ENCODE measurements around the gene MYBPC2. TPM values are rescaled to one million over a fixed set of nuclear protein-coding genes. Genes with fewer than 3 reads are reported as not detected.

MYBPC2 gene
- total RNA-seq, 1 donor from 2014 or later: not detected

DNA sequence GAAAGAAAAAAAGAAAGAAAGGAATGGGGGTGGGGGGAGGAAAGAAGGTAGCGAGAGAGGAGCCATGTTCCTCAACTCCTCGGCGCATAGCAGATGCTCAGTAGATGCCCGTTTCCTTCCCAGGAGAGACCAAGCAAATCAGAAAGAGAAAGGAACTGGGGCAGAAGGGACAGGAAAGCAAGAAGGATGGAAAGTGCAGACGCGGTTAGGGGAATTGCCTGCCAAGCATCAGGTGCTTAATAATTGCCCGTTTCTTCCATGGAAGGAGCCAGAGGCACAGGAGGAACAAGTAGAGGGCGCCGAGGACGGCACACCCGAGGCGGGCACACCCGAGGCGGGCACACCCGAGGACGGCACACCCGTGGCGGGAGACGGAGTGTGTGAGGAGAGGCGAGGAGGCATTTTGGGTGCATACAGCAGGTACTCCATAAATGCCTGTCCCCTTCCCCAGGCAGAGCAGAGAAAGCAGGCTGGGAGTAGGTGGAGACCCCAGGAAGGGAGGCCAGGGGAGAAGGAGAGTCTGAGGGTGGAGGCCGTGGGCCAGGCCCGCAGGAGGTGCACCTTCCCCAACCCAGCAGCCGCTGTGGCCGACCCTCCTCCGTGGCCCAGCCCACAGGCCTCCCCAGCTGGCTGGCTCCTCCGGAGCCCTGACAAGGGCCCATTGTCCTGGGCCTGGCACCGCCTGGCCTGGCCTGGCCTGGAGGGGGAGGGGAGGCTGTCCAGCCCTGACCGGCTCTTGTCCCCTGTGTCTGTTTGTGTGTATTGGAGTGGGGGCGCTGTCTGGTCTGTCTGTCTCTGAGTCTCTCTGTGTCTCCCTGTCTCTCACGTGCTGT, 63.7 kb downstream of the MYBPC2 start:
- DNase-seq (ENCODE audit: low read depth) (no peak), FAIRE-seq (no peak)
- no peaks in the 10 kb centered on the region for H3K27me3 ChIP-seq (ENCODE audit: control insufficient read depth, insufficient read depth, low read length)
- no peak overlapping the region for H3K4me3 ChIP-seq (ENCODE audit: low read depth, low read length)
- TF ChIP-seq, protein P1, sequence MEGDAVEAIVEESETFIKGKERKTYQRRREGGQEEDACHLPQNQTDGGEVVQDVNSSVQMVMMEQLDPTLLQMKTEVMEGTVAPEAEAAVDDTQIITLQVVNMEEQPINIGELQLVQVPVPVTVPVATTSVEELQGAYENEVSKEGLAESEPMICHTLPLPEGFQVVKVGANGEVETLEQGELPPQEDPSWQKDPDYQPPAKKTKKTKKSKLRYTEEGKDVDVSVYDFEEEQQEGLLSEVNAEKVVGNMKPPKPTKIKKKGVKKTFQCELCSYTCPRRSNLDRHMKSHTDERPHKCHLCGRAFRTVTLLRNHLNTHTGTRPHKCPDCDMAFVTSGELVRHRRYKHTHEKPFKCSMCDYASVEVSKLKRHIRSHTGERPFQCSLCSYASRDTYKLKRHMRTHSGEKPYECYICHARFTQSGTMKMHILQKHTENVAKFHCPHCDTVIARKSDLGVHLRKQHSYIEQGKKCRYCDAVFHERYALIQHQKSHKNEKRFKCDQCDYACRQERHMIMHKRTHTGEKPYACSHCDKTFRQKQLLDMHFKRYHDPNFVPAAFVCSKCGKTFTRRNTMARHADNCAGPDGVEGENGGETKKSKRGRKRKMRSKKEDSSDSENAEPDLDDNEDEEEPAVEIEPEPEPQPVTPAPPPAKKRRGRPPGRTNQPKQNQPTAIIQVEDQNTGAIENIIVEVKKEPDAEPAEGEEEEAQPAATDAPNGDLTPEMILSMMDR (IDR thresholded peaks at IDR 0.05; ENCODE audit: insufficient read depth, low read length, severe bottlenecking): no peak
- H3K36me3 ChIP-seq (ENCODE audit: control insufficient read depth, insufficient read depth, low read length): no peaks in the 10 kb centered on the region

DNA sequence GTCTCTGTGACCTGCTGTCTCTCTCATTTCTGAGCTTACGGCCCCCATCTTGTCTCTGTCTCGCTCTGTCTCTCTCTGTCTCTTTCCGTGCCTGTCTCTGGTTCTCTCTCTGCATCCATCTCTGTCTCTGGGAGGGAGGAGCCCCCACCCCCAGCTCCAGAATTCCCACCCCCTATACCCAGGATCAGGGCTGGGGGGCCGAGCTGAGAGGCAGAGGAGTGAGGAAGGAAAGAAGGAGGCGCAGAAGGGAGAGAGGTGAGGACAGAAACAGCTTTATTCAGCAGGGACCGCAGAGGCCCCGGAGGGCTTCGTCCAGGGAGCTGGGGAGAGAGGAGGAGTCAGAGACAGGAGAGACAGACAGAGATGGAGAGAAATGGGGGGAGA, 64.3 kb downstream of the MYBPC2 start:
- no peak overlapping the region for H3K4me3 ChIP-seq (ENCODE audit: low read depth, low read length)
- DNase-seq (ENCODE audit: low read depth): no peak
- no peak for FAIRE-seq

DNA sequence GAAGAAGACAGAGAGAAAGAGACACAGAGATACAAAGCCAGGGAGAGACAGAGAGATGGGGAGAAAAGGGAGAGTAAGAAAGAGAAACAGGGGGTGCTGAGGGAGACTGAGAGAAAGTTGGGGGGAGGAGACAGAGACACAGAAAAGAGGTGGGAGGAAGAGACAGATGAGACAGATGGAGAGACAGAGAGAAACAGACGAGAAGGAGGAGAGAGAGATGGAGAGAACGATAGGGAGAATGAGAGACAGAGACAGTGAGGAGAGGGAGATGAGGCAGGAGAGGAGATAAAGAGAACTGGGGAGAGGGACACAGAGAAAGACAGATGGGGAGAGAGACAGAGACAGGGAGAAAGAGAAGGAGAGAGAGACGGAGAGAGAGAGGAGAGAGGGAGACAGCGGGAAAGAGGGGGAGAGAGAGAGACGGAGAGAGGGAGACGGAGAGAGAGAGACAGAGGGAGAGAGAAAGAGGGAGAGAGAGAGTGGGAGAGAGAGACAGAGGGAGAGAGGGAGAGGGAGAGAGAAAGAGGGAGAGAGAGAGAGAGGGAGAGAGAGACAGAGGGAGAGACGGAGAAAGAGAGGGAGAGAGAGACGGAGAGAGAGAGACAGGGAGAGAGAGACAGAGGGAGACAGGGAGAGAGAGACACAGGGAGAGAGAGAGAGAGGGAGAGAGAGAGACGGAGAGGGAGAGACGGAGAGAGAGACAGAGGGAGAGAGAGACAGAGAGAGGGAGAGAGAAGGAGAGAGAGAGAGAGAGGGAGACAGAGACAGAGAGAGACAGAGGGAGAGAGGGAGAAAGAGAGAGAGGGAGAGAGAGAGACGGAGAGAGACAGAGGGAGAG, 65.7 kb downstream of the MYBPC2 start:
- no peak for DNase-seq (ENCODE audit: low read depth)
- no peak overlapping the region for H3K4me3 ChIP-seq (ENCODE audit: low read depth, low read length)
- no peaks in the 10 kb centered on the region for H3K36me3 ChIP-seq (ENCODE audit: control insufficient read depth, insufficient read depth, low read length)
- no peak for FAIRE-seq
- H3K27me3 ChIP-seq (ENCODE audit: control insufficient read depth, insufficient read depth, low read length): no peaks in the 10 kb centered on the region
- TF ChIP-seq, protein P1 (IDR thresholded peaks at IDR 0.05; ENCODE audit: insufficient read depth, low read length, severe bottlenecking): no peak

More for the DNA sequence above, 64.3 kb downstream of the MYBPC2 start:
- Histone ChIP-seq H3K27me3 (ENCODE audit: control insufficient read depth, insufficient read depth, low read length) (no peaks in the 10 kb centered on the region), H3K36me3 (ENCODE audit: control insufficient read depth, insufficient read depth, low read length) (no peaks in the 10 kb centered on the region)
- TF ChIP-seq, protein P1 (IDR thresholded peaks at IDR 0.05; ENCODE audit: insufficient read depth, low read length, severe bottlenecking): no peak

DNA sequence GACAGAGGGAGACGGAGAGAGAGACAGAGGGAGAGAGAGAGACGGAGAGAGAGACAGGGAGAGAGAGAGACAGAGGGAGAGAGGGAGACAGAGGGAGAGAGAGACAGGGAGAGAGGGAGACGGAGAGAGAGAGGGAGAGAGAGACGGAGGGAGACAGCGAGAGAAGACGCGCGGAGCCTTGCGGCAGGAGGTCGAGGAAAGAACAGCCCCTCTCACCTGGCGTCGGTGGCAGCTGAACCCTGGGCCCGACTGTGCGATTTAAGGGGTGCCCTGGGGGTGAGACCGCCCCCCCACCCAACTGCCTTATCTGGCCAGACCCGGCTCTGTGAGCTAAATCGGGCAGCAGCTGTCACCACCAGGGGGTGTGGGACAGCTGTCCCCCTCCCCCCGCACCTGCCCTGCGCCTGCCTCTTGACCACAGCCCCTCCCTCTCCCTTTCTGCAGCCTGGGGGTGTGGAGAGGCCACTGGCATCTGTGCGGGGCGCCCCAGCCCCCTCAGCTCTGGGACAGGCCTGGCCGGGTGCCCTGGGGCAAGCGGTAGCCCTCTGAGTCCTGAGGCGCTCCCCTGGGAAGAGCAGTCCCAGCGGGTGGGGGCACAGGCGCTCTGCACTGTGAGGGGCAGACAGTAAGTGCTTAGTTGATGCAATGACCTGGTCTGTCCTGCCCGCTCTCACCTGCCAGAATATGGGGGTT, 67.5 kb downstream of the MYBPC2 start:
- FAIRE-seq (no peak), DNase-seq (ENCODE audit: low read depth) (no peak)
- TF ChIP-seq, protein P1 (IDR thresholded peaks at IDR 0.05; ENCODE audit: insufficient read depth, low read length, severe bottlenecking): no peak
- Histone ChIP-seq H3K36me3 (ENCODE audit: control insufficient read depth, insufficient read depth, low read length) (no peaks in the 10 kb centered on the region), H3K4me3 (ENCODE audit: low read depth, low read length) (no peak overlapping the region), H3K27me3 (ENCODE audit: control insufficient read depth, insufficient read depth, low read length) (no peaks in the 10 kb centered on the region)

DNA sequence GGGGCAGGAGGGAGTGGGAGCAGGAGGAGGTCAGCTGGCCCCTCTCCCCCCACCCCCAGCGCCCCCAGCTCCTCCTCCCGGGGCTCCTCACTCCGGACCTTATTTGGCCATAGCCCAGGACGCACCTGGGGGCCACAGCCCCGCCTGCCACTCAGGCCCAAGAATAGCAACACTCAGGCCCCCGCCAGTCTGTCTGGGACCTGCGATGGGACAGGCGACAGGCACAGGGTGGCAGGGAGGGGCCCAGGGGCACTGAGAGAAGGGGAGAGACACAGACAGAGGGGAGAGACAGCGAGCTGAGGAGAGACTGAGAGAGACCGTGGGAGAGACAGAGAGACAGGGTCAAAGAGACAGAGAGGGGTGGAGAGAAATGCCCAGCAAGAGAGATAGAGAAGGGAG, 68.1 kb downstream of the MYBPC2 start:
- Histone ChIP-seq H3K36me3 (ENCODE audit: control insufficient read depth, insufficient read depth, low read length) (no peaks in the 10 kb centered on the region), H3K27me3 (ENCODE audit: control insufficient read depth, insufficient read depth, low read length) (no peaks in the 10 kb centered on the region), H3K4me3 (ENCODE audit: low read depth, low read length) (no peak overlapping the region)
- no peak for FAIRE-seq
- TF ChIP-seq, protein P1 (IDR thresholded peaks at IDR 0.05; ENCODE audit: insufficient read depth, low read length, severe bottlenecking): no peak
- no peak for DNase-seq (ENCODE audit: low read depth)

Measured in bronchial epithelial cell (primary cell).